Measurements from ENCODE around the gene HNRNPLL.

- TF ChIP-seq, protein P1, sequence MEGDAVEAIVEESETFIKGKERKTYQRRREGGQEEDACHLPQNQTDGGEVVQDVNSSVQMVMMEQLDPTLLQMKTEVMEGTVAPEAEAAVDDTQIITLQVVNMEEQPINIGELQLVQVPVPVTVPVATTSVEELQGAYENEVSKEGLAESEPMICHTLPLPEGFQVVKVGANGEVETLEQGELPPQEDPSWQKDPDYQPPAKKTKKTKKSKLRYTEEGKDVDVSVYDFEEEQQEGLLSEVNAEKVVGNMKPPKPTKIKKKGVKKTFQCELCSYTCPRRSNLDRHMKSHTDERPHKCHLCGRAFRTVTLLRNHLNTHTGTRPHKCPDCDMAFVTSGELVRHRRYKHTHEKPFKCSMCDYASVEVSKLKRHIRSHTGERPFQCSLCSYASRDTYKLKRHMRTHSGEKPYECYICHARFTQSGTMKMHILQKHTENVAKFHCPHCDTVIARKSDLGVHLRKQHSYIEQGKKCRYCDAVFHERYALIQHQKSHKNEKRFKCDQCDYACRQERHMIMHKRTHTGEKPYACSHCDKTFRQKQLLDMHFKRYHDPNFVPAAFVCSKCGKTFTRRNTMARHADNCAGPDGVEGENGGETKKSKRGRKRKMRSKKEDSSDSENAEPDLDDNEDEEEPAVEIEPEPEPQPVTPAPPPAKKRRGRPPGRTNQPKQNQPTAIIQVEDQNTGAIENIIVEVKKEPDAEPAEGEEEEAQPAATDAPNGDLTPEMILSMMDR (IDR thresholded peaks at IDR 0.05): no peak
- TF ChIP-seq POLR2AphosphoS5 (IDR thresholded peaks at IDR 0.05): peak; percentile 20
These were observed 76.5 kb downstream of the HNRNPLL start for GRCh38 chr2:38526195-38526594.

Measured in gastroesophageal sphincter (tissue), 3 donors.